Activated CD4-positive, CD25-positive, alpha-beta regulatory T cell (primary cell): ENCODE measurements around the gene MAN1C1.
"Not testable (repeated sequence)": the region's sequence is repeated elsewhere in the genome, so short reads cannot be mapped to it uniquely, and the experiment has no call there.

Experiments
- DNase-seq, 4 experiments: peaks; one replicate each; lab custom pipeline; 2025; lab: John Stamatoyannopoulos, UW

Gene MAN1C1

DNA sequence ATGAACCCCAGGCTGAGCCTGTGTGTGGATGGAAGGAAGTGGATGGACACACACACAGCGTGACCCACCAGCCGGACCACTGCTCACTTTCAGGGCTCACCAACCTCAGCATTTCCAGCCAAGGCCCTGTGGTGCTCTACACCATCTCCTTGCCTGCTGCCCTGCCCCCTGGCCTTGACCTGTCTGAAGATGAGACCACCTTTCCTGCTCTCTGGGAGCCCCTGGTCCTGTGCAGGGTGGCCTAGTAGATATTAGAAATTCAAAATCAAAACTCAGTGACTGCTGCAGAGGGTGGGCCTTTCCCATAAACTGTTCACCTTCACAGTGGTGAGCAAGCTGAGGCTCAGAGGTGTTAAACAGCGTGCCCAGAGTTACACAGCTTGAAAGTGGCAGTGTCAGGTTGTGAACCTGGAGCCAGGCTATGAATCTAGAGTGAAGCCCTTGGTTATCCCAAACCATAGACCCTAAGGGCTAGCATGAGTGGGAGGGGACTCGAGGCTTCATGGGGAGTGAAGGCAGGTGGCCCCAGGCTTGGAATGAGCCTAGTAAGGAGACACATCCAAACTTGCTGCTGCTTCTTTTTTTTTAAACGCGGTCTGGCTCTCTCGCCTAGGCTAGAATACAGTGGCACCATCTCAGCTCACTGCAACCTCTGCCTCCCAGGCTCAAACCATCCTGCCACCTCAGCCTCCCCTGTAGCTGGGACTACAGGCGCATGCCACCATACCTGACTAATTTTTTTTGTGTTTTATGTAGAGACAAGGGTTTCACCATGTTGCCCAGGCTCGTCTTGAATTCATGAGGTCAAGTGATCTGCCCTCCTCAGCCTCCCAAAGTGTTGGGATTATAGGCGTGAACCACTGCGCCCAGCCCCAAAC lies 41.5 kb downstream of the MAN1C1 start:
- DNase-seq: no peak

DNA sequence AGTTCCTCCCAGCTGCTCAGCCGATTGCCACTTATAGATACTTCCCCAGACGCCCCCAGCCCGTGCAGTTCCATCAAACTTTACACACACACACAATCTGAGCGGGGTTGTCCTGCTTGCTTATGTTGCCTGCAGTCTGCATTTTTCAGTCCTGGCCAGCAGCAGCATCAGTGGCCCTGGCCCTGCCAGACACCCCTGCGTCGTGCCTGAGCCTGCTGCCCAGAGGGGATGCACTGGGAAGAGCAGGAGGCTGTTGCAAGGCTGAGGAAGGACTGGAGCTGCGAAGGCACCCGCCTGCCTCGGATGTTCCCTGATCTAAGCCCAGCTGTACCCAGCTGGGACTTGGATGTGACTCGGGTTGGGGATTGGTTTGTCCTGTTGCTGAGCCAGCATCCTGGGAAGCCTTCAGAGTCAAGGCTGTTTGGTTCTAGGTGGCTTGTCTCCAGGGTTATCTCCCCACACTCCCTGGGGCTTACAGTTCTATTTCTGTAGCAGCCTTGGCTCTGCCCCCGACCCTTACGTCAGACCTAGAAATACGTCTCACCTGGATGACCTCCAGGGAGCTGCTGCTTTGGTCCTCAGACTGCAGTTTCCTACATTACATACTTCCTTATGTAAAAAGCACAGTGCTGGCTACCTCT lies 42.3 kb downstream of the MAN1C1 start:
- DNase-seq: no peak

DNA sequence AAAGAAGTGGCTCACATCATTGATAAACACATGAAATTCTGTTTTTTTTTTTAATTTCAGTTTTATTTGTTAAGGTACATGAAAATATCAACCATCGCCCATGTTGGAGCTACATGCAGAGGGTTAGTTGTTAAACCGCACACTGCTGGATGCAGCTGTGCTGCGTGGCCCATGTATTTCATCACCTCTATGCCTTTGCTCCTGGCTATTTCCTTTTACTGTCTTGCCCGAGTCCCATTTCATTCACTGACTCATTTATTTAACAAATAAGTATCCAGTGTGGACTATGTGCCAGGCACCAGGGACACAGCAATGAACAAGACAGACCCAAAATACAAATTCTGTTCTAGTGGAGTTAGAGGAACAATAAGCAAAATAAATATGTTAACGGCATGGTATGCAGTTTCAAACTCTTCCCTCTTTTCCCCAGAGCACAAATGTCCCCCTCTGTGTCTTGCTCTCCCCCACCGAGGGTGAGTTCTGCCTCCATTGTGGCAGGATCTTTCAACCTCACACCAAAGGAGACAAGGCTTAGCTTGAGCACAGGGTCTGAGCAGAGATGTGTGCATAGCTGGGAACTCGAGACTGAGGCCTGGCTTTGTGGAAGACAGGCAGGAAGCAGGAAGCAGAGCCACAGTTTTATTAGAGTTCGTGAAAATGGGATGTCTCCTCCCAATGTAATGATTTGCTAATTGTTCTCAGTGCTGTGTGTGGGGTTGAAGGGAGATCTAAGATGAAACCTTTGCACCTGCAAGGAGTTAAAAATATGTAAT lies 44.6 kb downstream of the MAN1C1 start:
- DNase-seq: no peak

DNA sequence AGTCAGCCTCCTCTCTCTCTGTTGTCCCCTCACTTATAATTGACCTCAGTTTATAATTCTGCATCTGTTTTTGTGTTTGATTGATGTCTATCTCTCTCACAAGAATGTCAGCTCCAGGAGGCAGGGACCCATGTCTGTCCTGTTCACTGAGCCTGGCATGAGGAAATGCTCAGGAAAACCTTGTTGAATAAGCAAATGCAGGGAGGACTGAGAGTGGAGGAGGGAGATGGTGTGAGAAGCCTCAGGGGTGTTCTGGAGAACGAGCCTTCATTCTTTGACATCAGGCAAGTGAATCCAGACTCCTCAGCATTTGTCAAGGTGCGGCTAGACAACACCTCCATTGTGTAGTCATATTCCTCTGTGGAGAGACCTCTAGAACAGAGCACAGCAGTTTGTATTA lies 45.5 kb downstream of the MAN1C1 start:
- DNase-seq: no peak

DNA sequence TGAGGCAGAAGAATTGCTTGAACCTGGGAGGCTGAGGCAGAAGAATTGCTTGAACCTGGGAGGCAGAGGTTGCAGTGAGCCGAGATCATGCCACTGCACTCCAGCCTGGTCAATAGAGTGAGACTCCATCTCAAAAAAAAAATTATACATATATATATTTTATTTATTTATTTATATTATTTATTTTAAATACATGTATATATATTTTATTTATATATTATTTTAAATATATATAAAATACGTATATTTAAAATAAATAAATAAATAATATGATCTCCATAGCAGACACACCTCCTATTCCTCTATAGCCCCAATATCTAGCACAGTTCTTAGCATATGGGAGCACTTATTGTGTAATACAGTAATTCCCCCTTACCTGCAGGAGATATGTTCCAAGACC lies 46.4 kb downstream of the MAN1C1 start:
- DNase-seq: not testable (repeated sequence)

DNA sequence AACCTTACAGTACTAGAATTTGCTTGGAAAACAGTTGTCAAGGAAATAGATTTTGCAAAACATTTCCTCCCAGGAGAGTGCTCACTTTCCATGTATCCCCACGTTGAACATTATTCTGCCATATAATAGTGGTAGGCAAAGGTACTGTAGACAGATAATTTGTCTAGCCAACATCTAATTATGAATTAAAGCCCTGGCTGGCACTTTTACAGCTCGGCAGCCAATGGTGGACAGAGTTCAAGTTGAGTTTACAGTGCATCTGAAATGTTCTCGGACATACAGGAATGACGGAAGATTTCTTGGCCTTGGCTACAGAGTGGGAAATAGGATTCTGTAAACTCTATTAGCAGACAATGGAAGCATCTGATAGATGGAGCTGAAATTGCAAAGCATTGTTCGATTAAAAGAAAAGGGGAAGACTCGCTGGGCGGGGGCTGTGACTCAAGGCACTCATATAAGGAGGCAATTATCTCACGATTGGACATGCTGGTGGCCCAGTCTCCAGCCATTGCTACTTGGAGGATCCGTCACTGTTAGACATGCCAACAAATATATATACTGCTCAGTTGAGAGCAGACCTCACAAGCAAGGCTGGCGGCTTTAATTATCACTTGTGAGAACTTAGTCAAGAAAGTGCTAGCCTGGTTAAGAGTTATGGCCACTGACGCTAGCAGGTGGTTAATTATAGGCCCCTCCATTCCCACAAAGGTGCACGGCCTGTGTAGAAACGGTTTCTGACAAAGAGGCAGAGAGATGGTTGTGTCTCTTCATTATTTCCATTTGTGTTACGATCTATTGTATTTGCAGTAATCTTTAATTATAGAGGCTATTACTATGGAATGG lies 48.0 kb downstream of the MAN1C1 start:
- no peak for DNase-seq

DNA sequence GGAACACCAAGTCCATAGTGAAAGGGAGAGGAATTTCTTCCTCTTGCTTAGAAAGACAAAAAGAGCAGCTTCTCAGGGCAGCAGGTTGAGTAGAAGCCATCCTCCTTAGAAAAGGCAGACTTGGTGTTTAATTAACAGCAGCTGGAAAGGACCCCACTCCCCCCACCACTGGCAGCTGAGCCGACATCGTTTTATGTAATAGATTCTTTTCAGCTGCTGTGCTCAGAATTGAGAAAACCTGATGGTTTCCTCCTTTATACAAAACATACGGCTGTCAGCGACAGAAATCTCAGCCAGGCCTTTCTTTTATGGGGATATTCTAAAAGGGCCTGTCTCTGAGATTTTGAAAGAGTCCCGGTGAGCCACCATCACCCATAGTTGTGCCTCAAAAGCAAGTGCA lies 49.9 kb downstream of the MAN1C1 start:
- no peak for DNase-seq

DNA sequence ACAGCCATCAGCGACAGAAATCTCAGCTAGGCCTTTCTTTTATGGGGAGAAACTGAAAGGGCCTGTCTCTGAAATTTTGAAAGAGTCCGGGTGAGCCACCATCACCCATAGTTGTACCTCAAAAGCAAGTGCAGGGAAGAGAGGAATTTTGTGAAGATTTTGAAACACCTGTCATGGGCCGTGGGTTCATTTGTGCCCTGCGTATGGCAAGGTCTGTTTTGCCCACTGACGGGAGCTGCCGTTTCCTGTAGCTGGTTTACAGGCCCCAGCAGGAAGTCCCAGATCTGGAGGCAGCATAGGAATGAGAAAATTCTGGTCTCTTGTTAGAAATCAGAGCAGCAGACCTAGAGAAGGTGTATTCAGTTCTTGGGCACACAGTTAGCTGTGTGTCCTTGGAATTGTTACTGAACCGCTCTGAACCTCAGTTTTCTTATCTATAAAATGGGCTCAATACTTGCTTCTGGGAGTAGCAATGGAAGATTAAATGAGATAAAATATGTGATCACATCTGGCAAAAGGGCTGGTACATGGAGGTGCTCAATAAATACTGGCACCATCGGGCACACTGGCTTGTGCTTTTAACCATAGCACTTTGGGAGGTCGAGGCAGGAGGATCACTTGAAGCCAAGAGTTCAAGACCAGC lies 52.5 kb downstream of the MAN1C1 start:
- DNase-seq: no peak

DNA sequence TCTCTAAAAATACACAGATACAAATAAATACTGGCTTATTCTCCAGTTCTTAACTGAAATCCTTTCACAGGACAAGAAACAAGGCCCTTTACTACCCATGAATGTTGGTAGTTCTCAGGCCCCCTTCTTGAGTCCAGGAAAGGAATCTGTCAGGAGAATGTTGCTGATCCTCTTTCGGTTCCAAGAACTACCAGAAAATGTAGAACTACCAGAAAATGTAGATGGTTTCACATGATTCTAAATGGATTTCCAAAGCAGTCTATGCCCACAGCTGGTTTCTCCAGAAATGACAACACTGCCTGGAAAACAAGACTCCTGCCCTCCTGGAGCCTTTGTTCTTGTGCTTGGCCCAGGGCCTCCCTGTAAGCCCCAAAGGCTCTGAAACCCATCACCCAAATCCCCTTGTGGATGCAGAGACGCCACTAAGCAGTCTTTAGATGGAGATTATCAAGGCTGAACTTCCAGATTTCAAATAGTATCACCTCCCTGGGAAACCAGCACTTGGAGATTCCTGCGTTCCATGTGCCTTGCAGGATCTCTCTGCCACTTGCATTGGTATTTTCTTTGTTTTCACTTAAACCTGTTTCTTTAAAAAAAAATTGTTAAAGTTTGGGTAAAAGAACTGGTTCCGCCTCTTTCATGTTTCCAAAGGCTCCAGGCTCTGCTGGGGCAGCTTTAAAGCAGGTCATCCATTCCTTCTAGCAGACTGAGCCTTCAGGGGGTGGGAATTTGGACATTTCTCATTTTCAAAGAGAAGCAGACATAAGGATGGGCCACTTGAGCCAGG lies 53.4 kb downstream of the MAN1C1 start:
- no peak for DNase-seq

DNA sequence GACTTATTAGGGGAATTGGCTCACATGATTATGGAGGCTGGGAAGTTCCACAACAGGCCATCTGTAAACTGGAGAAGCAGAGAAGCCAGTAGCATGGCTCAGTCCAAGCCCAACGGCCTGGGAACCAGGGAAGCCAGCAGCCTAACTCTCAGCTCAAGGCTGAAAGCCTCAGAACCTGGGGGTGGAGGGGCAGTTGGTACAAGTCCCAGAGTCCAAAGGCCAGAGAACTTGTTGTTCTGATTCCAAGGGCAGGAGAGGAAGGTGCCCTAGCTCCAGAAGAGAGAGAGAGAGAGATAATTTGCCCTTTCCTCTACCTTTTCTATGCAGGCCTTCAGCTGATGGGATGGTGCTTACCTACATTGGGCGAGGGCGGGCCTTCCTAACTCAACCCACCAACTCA lies 55.3 kb downstream of the MAN1C1 start:
- DNase-seq: no peak

DNA sequence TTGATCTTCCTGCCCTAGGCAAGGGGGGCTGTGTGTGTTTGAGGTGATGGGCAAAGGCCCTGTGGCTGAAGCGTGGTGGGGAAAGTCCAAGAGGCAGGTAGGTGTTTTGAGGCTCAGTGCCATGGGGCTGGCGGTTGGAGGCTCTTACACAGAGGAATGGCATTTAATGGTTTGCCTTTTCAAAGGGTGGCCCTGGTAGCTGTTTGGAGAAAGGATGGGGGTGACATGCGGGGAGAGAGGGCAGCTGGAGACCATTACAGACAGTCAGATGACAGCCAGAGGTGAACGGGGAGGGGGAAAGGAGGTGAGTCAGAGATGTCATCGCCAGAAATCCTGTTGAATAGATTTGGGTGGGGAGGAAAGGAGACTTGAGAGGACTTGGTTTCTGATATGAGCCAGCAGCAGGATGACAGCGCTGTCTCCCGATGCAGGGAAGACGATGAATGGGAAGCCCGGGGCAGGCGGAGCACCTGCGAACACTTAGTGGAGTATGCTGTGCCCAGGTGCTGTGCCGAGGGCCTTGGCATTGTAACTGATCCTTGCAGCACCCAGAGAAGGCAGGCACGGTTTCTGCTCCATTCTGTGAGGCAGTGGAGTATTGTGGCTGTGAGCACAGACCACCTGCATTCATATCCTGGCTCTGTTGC lies 56.3 kb downstream of the MAN1C1 start:
- DNase-seq: no peak

DNA sequence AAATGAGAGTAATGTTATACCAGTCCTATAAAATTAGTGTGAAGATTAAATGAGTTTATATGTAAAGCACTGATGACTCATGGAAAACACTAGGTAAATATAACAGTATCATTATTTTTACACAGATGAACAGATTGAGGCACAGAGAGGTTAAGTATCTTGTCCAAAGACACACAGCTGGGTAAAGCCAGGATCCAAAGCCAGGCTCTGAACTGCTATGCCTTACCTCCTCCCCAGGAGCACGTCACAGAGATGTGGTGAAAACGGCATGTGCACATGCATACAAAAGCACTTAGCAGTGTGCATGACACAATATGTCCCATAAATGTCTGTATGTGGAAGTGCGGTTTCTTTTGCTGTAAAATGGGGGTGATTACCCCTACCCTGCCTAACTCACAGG lies 56.9 kb downstream of the MAN1C1 start:
- no peak for DNase-seq

DNA sequence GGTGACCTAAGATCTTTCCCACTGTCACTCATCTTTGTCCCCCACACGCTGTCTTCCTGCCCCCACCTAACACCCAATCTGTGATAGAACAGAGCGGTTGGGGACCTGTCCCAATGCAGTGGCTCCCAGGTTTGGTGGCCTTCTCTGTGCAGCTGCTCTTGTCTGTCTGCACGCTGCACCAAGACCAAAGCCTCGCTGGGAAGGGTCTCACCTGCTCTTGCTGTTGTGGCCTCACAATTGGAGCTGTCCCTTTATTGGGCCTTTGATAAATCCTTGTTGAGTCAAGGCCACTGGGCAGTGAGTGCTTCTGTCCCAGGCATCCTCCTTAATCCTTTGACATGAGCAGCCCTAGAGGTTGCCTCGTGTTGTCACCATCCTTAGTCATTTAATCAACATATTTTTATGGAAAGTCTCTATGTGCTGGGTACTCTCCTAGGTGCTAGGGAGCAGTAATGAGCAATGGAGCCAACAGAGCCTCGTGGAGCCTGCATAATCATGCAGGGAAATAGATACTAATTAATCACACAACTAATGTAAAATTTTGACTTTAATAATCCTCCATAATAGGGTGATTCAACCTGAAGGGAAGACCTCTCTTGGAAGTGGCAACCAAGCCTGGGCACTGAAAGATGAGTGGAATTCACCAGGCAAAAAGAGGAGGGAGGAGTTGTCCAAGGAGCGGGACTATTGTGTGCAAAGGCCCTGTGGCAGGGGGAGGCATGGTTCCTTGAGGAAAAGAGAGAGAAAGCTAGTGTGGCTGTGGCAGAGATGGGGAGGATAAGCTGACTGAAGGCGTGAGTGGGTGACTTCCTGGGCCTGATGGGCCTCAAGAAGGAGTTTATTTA lies 57.6 kb downstream of the MAN1C1 start:
- no peak for DNase-seq

DNA sequence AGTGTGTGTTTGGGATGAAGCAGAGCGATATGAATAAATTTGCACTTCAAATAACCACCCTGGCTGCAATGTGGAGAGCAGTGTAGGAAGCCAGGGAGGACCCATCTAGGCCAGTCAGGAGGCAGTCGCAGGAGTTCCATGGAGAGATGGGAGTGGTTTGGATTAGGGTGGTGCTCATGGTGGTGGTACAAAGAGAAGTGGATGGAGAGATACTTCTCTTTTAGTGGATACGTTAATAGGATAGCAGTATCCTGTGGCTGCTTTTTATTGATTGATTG lies 58.2 kb downstream of the MAN1C1 start:
- DNase-seq: no peak

DNA sequence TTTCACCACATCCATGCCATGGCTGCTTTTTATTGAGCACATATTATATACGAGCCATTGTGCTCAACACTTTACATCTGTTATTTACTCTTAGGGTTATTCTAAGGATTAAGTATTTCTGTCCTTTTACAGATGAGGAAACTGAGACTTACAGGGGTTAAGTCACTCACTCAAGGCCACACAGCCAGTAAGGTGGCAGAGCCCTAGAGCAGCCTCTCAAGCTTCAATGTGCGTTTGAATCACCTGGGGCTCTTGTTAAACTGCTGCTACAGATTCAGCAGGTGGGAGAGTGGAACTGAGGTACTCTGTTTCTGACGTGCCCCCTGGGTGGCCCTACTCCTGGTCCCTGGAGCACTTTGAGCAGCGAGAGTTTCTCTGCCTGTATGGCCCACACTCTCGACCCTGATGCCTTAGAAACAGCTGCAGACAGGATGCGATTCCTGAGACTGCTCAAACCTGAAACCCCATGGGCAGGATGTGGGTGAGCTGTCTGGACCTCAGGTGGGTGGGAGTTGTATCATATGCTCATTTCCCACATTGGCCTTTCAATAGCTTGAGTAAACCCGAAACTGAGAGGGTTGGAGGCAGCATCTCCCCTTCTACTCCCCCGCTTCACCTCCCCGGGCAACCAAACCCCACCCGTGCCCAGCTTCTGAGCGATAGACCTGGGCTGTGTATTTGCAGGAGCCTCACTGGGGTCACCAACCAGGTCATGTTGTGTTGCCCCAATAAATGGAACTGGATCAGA lies 59.3 kb downstream of the MAN1C1 start:
- DNase-seq: peak; percentile 42 to 56 (median 46)

DNA sequence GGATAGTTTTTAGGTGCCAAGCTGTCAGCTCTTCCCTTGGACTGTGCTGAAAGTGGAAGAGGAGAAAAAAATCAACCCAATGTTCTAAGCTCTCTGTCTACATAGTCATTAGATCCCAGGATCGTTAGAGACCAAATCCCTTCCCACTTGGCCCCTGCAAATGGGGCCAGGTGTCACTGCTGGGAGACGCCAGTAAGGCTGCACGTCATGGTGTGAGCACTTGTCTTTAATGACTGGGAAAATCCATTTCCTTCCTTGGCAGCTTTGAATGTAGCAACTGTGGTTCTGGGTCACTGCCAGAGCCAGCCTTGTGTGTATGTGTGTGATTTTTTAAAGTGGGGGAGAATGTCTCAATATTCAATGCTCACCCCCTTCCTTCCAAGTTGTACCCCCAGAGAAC lies 59.9 kb downstream of the MAN1C1 start:
- DNase-seq: no peak

DNA sequence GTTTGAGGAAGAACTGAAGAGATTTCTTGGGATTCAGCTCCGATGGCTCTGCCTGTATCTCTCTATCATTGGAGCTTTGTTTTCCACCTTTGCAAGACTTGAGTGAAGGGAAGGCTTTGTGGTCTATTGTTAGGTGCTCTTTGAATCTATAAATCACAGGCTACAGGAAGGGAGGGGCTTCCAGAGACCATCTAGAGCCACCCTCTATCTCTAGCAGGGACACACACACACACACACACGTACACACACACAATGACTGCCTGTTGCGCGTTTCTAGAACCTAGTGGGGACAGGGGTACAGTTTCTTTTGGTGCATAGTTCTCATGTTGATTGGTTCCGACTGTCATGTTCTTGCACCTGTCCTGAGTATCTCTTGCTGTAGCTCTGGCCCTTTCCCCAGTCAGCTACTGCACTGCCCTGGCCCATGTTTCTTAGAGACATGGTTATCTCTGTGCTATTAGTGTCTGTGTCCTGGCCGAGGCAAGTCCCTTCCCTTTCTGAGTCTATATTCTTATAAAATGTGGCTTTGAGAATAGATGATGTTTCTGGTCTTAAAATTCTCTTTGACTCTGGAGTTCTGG lies 60.7 kb downstream of the MAN1C1 start:
- no peak for DNase-seq

DNA sequence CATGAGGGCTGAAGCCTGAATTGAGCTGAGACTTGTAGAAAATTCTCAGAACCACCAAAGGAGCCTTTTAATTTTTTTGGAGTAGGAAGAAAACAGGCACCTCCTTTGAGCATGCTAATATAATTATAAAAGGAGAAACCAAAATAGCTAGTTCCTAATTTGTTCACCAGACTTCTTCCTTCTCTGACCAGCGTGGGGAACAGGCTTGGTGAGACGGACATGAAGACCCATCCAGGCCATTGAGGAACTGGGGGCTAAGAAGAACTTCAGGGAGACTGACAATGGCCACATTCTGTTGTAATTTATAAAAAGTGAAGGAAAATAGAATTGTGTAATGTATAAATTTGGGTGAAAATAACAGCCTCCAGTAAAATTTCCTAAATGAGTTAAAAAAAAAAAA lies 62.6 kb downstream of the MAN1C1 start:
- no peak for DNase-seq
